ENCODE data around the gene SCN4A.

SCN4A gene

DNA sequence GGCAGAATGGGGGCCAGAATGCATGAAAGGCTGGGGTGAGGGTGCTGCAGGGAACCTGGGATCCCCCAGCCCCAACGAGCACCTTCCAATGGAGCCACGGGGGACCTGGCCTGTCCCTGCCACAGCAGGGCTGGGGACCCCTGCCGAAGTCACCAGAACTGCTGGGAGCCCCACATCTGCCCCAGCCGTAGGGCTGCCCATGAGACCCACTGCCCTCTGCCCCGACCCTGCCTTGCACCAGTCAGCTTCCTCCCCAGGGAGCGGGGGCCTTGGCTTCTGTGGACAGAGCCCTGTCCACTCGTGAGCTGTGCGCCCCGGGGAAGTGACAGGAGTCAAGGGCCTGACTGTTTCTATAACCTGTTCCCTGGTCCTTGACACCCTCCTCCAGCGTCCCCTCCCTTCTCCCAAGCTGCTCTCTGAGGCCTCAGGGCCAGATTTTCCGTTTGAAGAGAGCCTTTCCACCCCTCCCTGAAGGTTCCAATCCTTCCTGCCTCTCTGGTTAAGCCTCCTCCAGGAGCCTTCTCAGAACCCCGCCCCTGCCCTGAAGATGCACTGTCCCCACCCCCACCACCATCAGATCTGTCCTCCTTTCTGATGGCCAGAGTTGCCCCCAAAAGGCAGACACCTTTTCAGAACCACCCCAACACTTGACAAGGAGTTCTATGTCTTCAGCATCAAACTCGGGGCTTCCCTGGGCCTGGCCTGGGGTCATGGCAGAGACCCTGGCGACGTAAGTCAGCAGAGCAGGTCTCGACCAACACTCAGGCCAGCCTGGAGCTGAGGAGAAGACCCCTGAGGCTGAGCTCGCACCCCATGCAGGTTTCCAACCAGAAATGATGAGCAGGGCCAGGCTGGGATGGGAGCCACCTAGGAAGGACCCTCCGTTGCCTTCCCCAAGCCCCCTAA lies 14.8 kb upstream of the SCN4A start:
- no peak for DNase-seq (ENCODE audit: extremely low read depth, insufficient read length)
- Histone ChIP-seq H3K4me3 (replicated peaks; ENCODE audit: low read depth, low read length) (no peak overlapping the region), H3K36me3 (ENCODE audit: control insufficient read depth, insufficient read depth, low read length) (no peaks in the 10 kb centered on the region), H3K27me3 (replicated peaks; ENCODE audit: control insufficient read depth, insufficient read depth, low read length) (no peaks in the 10 kb centered on the region)
- TF ChIP-seq, protein P1, sequence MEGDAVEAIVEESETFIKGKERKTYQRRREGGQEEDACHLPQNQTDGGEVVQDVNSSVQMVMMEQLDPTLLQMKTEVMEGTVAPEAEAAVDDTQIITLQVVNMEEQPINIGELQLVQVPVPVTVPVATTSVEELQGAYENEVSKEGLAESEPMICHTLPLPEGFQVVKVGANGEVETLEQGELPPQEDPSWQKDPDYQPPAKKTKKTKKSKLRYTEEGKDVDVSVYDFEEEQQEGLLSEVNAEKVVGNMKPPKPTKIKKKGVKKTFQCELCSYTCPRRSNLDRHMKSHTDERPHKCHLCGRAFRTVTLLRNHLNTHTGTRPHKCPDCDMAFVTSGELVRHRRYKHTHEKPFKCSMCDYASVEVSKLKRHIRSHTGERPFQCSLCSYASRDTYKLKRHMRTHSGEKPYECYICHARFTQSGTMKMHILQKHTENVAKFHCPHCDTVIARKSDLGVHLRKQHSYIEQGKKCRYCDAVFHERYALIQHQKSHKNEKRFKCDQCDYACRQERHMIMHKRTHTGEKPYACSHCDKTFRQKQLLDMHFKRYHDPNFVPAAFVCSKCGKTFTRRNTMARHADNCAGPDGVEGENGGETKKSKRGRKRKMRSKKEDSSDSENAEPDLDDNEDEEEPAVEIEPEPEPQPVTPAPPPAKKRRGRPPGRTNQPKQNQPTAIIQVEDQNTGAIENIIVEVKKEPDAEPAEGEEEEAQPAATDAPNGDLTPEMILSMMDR (IDR thresholded peaks at IDR 0.05; ENCODE audit: insufficient read depth, low read length, poor library complexity, severe bottlenecking), result no peak

DNA sequence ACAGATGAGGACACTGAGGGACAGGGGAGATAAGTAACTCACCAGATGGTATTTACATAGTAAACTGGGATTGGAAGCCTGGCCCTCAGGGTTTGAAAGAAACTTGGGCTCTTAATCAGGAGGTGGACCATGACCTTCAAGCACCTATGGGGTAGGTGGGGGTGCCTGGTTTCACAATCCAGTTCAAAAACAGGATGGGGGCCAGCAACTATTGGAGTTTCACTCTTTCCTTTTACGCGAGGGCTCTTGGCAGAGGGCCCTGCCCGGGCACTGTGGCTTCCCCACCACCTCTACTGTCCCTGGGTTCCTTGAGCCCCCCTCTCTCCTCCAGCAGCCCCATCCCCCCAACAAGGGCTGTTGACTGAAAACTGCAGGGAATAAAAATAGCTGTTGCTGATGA lies 14.1 kb upstream of the SCN4A start:
- DNase-seq (ENCODE audit: extremely low read depth, insufficient read length), result no peak
- Histone ChIP-seq H3K36me3 (ENCODE audit: control insufficient read depth, insufficient read depth, low read length) (no peaks in the 10 kb centered on the region), H3K4me3 (replicated peaks; ENCODE audit: low read depth, low read length) (no peak overlapping the region), H3K27me3 (replicated peaks; ENCODE audit: control insufficient read depth, insufficient read depth, low read length) (no peaks in the 10 kb centered on the region)
- TF ChIP-seq, protein P1 (IDR thresholded peaks at IDR 0.05; ENCODE audit: insufficient read depth, low read length, poor library complexity, severe bottlenecking), result no peak

DNA sequence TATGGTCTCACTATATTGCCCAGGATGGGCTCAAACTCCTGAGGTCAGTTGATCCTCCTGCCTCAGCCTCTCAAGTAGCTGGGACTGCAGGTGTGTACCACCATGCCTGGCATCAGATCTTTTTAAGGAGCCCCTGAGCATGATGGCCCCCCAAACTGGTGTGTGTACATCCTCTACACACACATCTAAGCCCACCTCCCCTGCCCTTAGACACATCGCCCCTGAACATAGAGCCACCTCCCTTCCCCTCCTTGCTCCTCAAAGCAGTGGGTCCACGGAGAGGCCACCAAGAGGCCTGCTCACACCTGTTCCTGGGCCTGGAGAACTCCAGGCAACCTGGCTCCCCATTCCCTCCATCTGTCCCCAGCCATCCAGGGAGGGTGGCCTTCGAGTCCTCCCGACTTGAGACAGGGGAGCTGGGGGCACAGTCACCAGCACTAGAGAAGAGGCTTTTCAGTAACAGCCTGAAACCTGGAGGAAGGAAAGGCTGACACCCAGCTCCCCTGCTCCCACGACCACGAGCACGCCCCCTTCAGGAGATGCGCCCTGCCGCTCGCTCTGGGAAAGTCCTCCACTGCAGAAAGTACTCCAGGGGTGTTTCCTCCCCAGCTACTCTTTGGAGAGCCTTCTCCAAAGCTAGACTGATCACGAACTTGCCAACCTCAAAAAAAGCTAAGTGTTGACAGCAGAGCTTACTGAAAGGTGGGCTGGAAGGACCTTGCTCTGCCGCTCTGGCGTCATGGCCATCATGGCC lies 12.8 kb upstream of the SCN4A start:
- no peak for DNase-seq (ENCODE audit: extremely low read depth, insufficient read length)
- no peak overlapping the region for H3K4me3 ChIP-seq (replicated peaks; ENCODE audit: low read depth, low read length)
- TF ChIP-seq, protein P1 (IDR thresholded peaks at IDR 0.05; ENCODE audit: insufficient read depth, low read length, poor library complexity, severe bottlenecking), result peak; percentile 40
- no peaks in the 10 kb centered on the region for H3K36me3 ChIP-seq (ENCODE audit: control insufficient read depth, insufficient read depth, low read length)
- H3K27me3 ChIP-seq (replicated peaks; ENCODE audit: control insufficient read depth, insufficient read depth, low read length), result no peaks in the 10 kb centered on the region

DNA sequence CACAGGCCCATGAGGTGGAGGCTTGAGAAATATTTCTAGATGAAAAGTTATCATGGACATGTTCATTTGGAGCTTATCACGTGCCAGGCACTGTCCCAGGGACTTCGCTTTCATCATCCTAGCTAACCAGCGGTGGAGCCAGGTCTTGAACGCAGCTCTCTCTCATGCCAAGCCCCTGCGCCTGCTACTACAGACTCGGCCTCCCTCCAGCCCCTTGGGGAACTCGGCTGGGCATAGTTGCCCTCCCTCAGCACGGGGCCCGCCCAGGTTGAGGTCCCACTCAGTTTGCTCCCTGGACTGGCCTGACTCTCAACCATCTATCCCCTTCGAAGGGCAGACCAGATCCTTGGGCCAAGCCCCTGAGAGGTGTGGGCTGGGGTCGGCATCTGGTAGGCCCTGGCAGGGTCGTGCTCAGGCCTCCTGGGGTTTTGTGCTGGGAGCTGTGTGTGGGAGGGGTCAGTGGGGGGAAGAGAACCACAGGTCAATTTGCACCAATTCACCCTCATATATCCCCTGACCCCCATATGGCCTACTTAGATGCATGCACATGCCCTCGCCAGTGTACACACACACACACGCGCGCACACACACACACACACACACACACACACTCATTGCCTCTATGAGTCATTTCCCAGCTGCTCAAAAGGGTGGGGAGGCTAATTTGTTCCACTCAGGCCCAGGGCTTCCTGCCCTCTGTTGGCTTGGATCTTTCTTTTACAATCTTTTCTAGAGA lies 12.1 kb upstream of the SCN4A start:
- TF ChIP-seq, protein P1 (IDR thresholded peaks at IDR 0.05; ENCODE audit: insufficient read depth, low read length, poor library complexity, severe bottlenecking), result no peak
- Histone ChIP-seq H3K4me3 (replicated peaks; ENCODE audit: low read depth, low read length) (no peak overlapping the region), H3K27me3 (replicated peaks; ENCODE audit: control insufficient read depth, insufficient read depth, low read length) (no peaks in the 10 kb centered on the region), H3K36me3 (ENCODE audit: control insufficient read depth, insufficient read depth, low read length) (no peaks in the 10 kb centered on the region)
- DNase-seq (ENCODE audit: extremely low read depth, insufficient read length), result no peak

DNA sequence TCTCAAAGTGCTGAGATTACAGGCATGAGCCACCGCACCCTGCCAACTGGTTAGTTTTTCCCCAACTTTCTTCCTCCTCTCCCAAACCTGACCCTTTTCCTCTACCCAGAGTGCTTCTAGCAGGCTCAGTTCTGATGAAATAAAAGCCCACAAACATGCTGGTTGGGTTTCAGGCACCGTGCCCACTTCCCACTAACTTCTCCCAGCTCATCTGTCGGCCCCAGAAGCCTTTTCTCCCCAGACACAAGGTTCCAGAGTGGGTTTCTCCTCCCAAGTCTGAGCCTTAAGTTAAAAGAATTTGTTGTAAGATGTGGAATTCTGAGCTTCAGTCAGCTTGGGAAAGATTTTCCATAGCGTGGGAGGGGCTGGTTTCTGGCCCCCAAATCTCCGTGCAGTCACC lies 11.5 kb upstream of the SCN4A start:
- no peak overlapping the region for H3K4me3 ChIP-seq (replicated peaks; ENCODE audit: low read depth, low read length)
- DNase-seq (ENCODE audit: extremely low read depth, insufficient read length), result no peak
- no peaks in the 10 kb centered on the region for H3K27me3 ChIP-seq (replicated peaks; ENCODE audit: control insufficient read depth, insufficient read depth, low read length)
- TF ChIP-seq, protein P1 (IDR thresholded peaks at IDR 0.05; ENCODE audit: insufficient read depth, low read length, poor library complexity, severe bottlenecking), result no peak
- H3K36me3 ChIP-seq (ENCODE audit: control insufficient read depth, insufficient read depth, low read length), result no peaks in the 10 kb centered on the region
